Liver (tissue), 9 donors: ENCODE data around the gene PGBD5. TPM values are rescaled to one million over a fixed set of nuclear protein-coding genes. Genes with fewer than 3 reads are reported as not detected.
"Not testable (repeated sequence)": the region's sequence is repeated elsewhere in the genome, so short reads cannot be mapped to it uniquely, and the experiment has no call there.

Experiments used
- DNase-seq: peaks from one replicate; pipeline ENCODE4 v3.0.0-alpha.2; 2017; ENCODE audit warnings: low spot score
- H3K27ac ChIP-seq, 2 donors: one replicate each; pipeline ENCODE4 v1.7.0; 2013; ENCODE audit warnings: inconsistent platforms in 2 of 2, low read length in 2 of 2, control low read depth in 1 of 2, low read depth in 1 of 2, mild to moderate bottlenecking in 1 of 2
- H3K27me3 ChIP-seq, 4 donors: one replicate each; pipeline versions ENCODE4 v1.6.1 to v1.7.0; 2013; ENCODE audit warnings: low read length in 3 of 4, inconsistent platforms in 1 of 4, mild to moderate bottlenecking in 1 of 4, moderate library complexity in 1 of 4; ENCODE audit not compliant: control insufficient read depth in 4 of 4, insufficient read depth in 4 of 4
- H3K36me3 ChIP-seq, 4 donors: one replicate each; pipeline versions ENCODE4 v1.6.1 to v1.7.0; 2013; ENCODE audit warnings: low read length in 3 of 4, mild to moderate bottlenecking in 3 of 4, low read depth in 1 of 4, moderate library complexity in 1 of 4; ENCODE audit not compliant: control insufficient read depth in 4 of 4, insufficient read depth in 3 of 4
- H3K4me1 ChIP-seq, 4 donors: one replicate each; pipeline versions ENCODE4 v1.6.1 to v1.7.0; 2013; ENCODE audit warnings: low read length in 3 of 4, mild to moderate bottlenecking in 3 of 4, moderate library complexity in 1 of 4; ENCODE audit not compliant: control insufficient read depth in 4 of 4, insufficient read depth in 4 of 4
- H3K4me3 ChIP-seq, 3 donors: one replicate each; pipeline versions ENCODE4 v1.6.1 to v1.7.0; 2013; ENCODE audit warnings: low read length in 3 of 3, control low read depth in 1 of 3, low read depth in 1 of 3, mild to moderate bottlenecking in 1 of 3
- H3K9ac ChIP-seq, 2 donors: one replicate each; pipeline ENCODE4 v1.7.0; 2013; ENCODE audit warnings: low read length in 2 of 2, mild to moderate bottlenecking in 2 of 2, moderate library complexity in 2 of 2, control low read depth in 1 of 2, low read depth in 1 of 2
- H3K9me3 ChIP-seq, 4 donors: one replicate each; pipeline versions ENCODE4 v1.6.1 to v1.7.0; 2013; ENCODE audit warnings: low read length in 3 of 4; ENCODE audit not compliant: control insufficient read depth in 4 of 4
- ATF3 ChIP-seq: IDR thresholded peaks from 2 replicates; pipeline ENCODE4 v1.6.1; 2016; ENCODE audit warnings: antibody characterized with exemption
- GABPA ChIP-seq, 2 donors: IDR thresholded peaks in 1 of 2; conservative IDR thresholded peaks in 1 of 2; 2 replicates each; pipeline ENCODE4 v1.6.1; 2016; ENCODE audit warnings: antibody characterized with exemption in 2 of 2, mild to moderate bottlenecking in 1 of 2, moderate library complexity in 1 of 2
- HNF4G ChIP-seq: IDR thresholded peaks from 2 replicates; pipeline ENCODE4 v1.6.1; 2016; ENCODE audit warnings: antibody characterized with exemption
- MAX ChIP-seq: IDR thresholded peaks from 2 replicates; pipeline ENCODE4 v1.6.1; 2016; ENCODE audit warnings: antibody characterized with exemption
- RAD21 ChIP-seq, 2 donors: IDR thresholded peaks; 2 replicates each; pipeline ENCODE4 v1.6.1; 2016; ENCODE audit warnings: antibody characterized with exemption in 2 of 2, mild to moderate bottlenecking in 2 of 2
- REST ChIP-seq: IDR thresholded peaks from 2 replicates; pipeline ENCODE4 v1.6.1; 2016; ENCODE audit warnings: antibody characterized with exemption, mild to moderate bottlenecking
- RXRA ChIP-seq, 2 donors: IDR thresholded peaks; 2 replicates each; pipeline ENCODE4 v1.6.1; 2017 to 2018; ENCODE audit warnings: antibody characterized with exemption in 2 of 2, mild to moderate bottlenecking in 1 of 2
- TAF1 ChIP-seq: conservative IDR thresholded peaks from 2 replicates; pipeline ENCODE4 v1.6.1; 2016; ENCODE audit warnings: antibody characterized with exemption, mild to moderate bottlenecking
- ZBTB33 ChIP-seq: IDR thresholded peaks from 2 replicates; pipeline ENCODE4 v1.6.1; 2016; ENCODE audit warnings: antibody characterized with exemption
- WGBS: extraction: QIAGEN DNeasy Blood & Tissue Kit; methylation state at CpG from one replicate; pipeline ENCODE4 v1.1.7; 2013; 5-methylcytosine and 5-hydroxymethylcytosine counted together
- polyA plus RNA-seq, 2 donors: library from polyadenylated mRNA; stranded (reverse) in 1 of 2; unstranded in 1 of 2; fragments of 200-250 nt in 1 of 2; fragments of >200 nt in 1 of 2; fragmentation: Nextera tagmentation in 1 of 2; extraction: Ambion mirVana in 1 of 2; gene quantifications; one replicate each; pipeline versions ENCODE4 v1.2.1 to v1.2.3, GENCODE V29; 2013 to 2015
- total RNA-seq, 2 donors: library from RNA; depleted of rRNA; stranded (reverse); fragments of >200 nt; gene quantifications; one replicate each; pipeline ENCODE4 v1.2.3, GENCODE V29; 2014
- donor health status: healthy.
- donor health status: healthy.
- donor health status: healthy.
- donor health status: healthy.
- donor health status: healthy.

Gene PGBD5
- total and polyA plus RNA-seq, 4 donors: 0.88 to 5.4 (median 2.7) TPM

GRCh38 chr1:230422221-230422981 is 3.7 kb downstream of the PGBD5 start (continued):
- TF ChIP-seq REST: no peak
- no peak for TF ChIP-seq MAX
- no peak for TF ChIP-seq ATF3
- TF ChIP-seq ZBTB33: no peak

- Histone ChIP-seq H3K27ac (no peak overlapping the region), H3K36me3 (no peaks in the 10 kb centered on the region), H3K4me1 (peaks cover 2 to 11% (median 5%) of the 10 kb centered on the region in 4 donors), H3K9me3 (no peaks in the 10 kb centered on the region), H3K27me3 (no peaks in the 10 kb centered on the region), H3K4me3 (no peak overlapping the region), H3K9ac (no peak overlapping the region)
- DNase-seq: no peak
- 70% methylated on average over 1 of the region's 1 CpG for WGBS
- TF ChIP-seq GABPA (IDR thresholded peaks at IDR 0.05 in 1 of 2, conservative IDR thresholded peaks at IDR 0.05 in 1 of 2) (no peak), HNF4G (no peak), RXRA (IDR thresholded peaks at IDR 0.05) (no peak), RAD21 (IDR thresholded peaks at IDR 0.05) (no peak), REST (no peak), TAF1 (no peak)
These were observed 4.7 kb downstream of the PGBD5 start for GRCh38 chr1:230421481-230421880.

GRCh38 chr1:230420372-230420771 is 5.8 kb downstream of the PGBD5 start:
- H3K4me1 ChIP-seq, H3K27me3 ChIP-seq, H3K4me3 ChIP-seq, H3K9ac ChIP-seq, H3K36me3 ChIP-seq, H3K27ac ChIP-seq, H3K9me3 ChIP-seq, DNase-seq: not testable (repeated sequence)
- whole genome bisulfite sequencing: 94% methylated on average over 2 of the region's 2 CpGs
